Measurements from ENCODE around the gene PIP4K2C.

Gene PIP4K2C

GRCh38 chr12:57626111-57626920 is 35.3 kb downstream of the PIP4K2C start:
- TF ChIP-seq, protein P1, sequence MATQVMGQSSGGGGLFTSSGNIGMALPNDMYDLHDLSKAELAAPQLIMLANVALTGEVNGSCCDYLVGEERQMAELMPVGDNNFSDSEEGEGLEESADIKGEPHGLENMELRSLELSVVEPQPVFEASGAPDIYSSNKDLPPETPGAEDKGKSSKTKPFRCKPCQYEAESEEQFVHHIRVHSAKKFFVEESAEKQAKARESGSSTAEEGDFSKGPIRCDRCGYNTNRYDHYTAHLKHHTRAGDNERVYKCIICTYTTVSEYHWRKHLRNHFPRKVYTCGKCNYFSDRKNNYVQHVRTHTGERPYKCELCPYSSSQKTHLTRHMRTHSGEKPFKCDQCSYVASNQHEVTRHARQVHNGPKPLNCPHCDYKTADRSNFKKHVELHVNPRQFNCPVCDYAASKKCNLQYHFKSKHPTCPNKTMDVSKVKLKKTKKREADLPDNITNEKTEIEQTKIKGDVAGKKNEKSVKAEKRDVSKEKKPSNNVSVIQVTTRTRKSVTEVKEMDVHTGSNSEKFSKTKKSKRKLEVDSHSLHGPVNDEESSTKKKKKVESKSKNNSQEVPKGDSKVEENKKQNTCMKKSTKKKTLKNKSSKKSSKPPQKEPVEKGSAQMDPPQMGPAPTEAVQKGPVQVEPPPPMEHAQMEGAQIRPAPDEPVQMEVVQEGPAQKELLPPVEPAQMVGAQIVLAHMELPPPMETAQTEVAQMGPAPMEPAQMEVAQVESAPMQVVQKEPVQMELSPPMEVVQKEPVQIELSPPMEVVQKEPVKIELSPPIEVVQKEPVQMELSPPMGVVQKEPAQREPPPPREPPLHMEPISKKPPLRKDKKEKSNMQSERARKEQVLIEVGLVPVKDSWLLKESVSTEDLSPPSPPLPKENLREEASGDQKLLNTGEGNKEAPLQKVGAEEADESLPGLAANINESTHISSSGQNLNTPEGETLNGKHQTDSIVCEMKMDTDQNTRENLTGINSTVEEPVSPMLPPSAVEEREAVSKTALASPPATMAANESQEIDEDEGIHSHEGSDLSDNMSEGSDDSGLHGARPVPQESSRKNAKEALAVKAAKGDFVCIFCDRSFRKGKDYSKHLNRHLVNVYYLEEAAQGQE (IDR thresholded peaks at IDR 0.05; ENCODE audit: insufficient read depth in 1 of 2, low read depth in 2 of 2, low read length in 2 of 2): no peak
- TF ChIP-seq SIN3A (IDR thresholded peaks at IDR 0.05; ENCODE audit: borderline replicate concordance, insufficient read depth, low read length) (no peak), POLR2AphosphoS5 (IDR thresholded peaks at IDR 0.05; ENCODE audit: low read depth, low read length) (no peak), FOXP2 (optimal IDR thresholded peaks at IDR 0.05; ENCODE audit: borderline replicate concordance, extremely low read depth, extremely low read length, insufficient read depth) (no peak), TAF1 (IDR thresholded peaks at IDR 0.05; ENCODE audit: borderline replicate concordance, insufficient read depth, low read length) (no peak)

- TF ChIP-seq TAF1 (IDR thresholded peaks at IDR 0.05; ENCODE audit: borderline replicate concordance, insufficient read depth, low read length): no peak
- no peak for TF ChIP-seq FOXP2 (optimal IDR thresholded peaks at IDR 0.05; ENCODE audit: borderline replicate concordance, extremely low read depth, extremely low read length, insufficient read depth)
- TF ChIP-seq, protein P1 (IDR thresholded peaks at IDR 0.05; ENCODE audit: insufficient read depth in 1 of 2, low read depth in 2 of 2, low read length in 2 of 2): no peak
- no peak for TF ChIP-seq POLR2AphosphoS5 (IDR thresholded peaks at IDR 0.05; ENCODE audit: low read depth, low read length)
- no peak for TF ChIP-seq SIN3A (IDR thresholded peaks at IDR 0.05; ENCODE audit: borderline replicate concordance, insufficient read depth, low read length)
Observed at GRCh38 chr12:57626921-57627445, 36.0 kb downstream of the PIP4K2C start.

DNA sequence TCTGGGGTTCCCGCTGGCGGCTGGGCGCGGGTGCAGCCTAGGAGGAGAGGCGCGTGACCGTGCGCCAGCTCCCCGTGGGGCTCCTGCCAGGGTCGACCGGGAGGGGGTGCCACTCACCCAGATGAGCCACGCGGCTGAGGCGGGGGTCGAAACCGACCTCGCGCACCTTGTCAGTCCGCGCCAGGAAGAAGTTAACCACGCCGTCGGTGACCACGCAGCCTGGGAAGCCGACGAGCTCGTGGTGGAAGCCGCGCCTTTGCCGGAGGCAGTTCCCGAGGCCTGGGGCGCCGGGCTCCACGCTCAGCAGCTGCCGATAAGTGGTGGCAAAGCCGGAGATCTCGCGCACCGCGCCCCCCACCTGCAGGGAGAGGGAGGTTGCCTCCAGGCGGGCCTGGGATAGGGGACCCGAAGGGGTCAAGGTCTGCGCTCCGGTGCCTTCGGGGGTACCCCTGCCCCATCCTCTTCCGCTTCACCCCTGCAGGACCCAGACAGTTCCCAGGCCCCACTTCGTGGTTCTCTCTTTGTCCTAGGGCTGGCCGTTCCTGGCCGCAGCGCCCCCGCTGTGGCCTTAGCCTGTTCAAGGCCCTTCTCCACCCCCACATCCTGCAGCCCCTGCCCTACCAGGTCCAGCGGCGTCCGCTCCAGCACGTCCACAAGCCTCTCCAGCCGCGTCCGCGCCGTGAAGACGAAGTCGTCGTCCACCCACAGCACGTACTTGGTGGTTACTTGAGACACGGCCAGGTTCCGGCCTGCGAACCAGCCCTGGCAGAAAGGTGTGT is 36.7 kb downstream of the PIP4K2C start:
- TF ChIP-seq, protein P1 (IDR thresholded peaks at IDR 0.05; ENCODE audit: insufficient read depth in 1 of 2, low read depth in 2 of 2, low read length in 2 of 2): no peak
- no peak for TF ChIP-seq TAF1 (IDR thresholded peaks at IDR 0.05; ENCODE audit: borderline replicate concordance, insufficient read depth, low read length)
- no peak for TF ChIP-seq FOXP2 (optimal IDR thresholded peaks at IDR 0.05; ENCODE audit: borderline replicate concordance, extremely low read depth, extremely low read length, insufficient read depth)
- no peak for TF ChIP-seq SIN3A (IDR thresholded peaks at IDR 0.05; ENCODE audit: borderline replicate concordance, insufficient read depth, low read length)
- no peak for TF ChIP-seq POLR2AphosphoS5 (IDR thresholded peaks at IDR 0.05; ENCODE audit: low read depth, low read length)

- TF ChIP-seq SIN3A (IDR thresholded peaks at IDR 0.05; ENCODE audit: borderline replicate concordance, insufficient read depth, low read length) (no peak), FOXP2 (optimal IDR thresholded peaks at IDR 0.05; ENCODE audit: borderline replicate concordance, extremely low read depth, extremely low read length, insufficient read depth) (no peak), TAF1 (IDR thresholded peaks at IDR 0.05; ENCODE audit: borderline replicate concordance, insufficient read depth, low read length) (no peak), POLR2AphosphoS5 (IDR thresholded peaks at IDR 0.05; ENCODE audit: low read depth, low read length) (no peak)
- TF ChIP-seq, protein P1 (IDR thresholded peaks at IDR 0.05; ENCODE audit: insufficient read depth in 1 of 2, low read depth in 2 of 2, low read length in 2 of 2): no peak
Observed at GRCh38 chr12:57628280-57629191, 37.5 kb downstream of the PIP4K2C start.
